HG03280 (cell line): Measurements from ENCODE around the gene ABLIM3.

Source experiments
- ATAC-seq: cut with Tn5 transposase; IDR thresholded peaks from one replicate; pipeline ENCODE4 v1.9.1; 2021; ENCODE audit warnings: mild to moderate bottlenecking, moderate library complexity; ENCODE audit not compliant: unreplicated experiment

Gene ABLIM3

GRCh38 chr5:149141224-149141956, at the start of gene ABLIM3:
TSS of gene ABLIM3 (plus strand) at chr5:149141493. CDS start at chr5:149142096, 603 bp downstream.
- ATAC-seq: peak; percentile 91

GRCh38 chr5:149093625-149094024, 47.7 kb upstream of the ABLIM3 start:
- no peak for ATAC-seq

GRCh38 chr5:149094996-149095395, 46.3 kb upstream of the ABLIM3 start:
- no peak for ATAC-seq

- ATAC-seq: no peak
Measured at GRCh38 chr5:149099920-149100319, 41.4 kb upstream of the ABLIM3 start.

- ATAC-seq: no peak
Measured at GRCh38 chr5:149100331-149100730, 41.0 kb upstream of the ABLIM3 start.

- no peak for ATAC-seq
Measured at GRCh38 chr5:149108651-149109280, 32.5 kb upstream of the ABLIM3 start.

GRCh38 chr5:149110406-149110805, 30.9 kb upstream of the ABLIM3 start:
- no peak for ATAC-seq

- ATAC-seq: no peak
Measured at GRCh38 chr5:149113669-149114068, 27.6 kb upstream of the ABLIM3 start.

- ATAC-seq: peak; percentile 71
Measured at GRCh38 chr5:149114403-149115312, 26.6 kb upstream of the ABLIM3 start.

- peak; percentile 75 for ATAC-seq
Measured at GRCh38 chr5:149117970-149118369, 23.3 kb upstream of the ABLIM3 start.

GRCh38 chr5:149118463-149118862, 22.8 kb upstream of the ABLIM3 start:
- no peak for ATAC-seq

- no peak for ATAC-seq
Measured at GRCh38 chr5:149121145-149121544, 20.1 kb upstream of the ABLIM3 start.

- ATAC-seq: no peak
Measured at GRCh38 chr5:149123211-149123610, 18.1 kb upstream of the ABLIM3 start.

GRCh38 chr5:149125386-149125891, 15.9 kb upstream of the ABLIM3 start:
- no peak for ATAC-seq

- ATAC-seq: no peak
Measured at GRCh38 chr5:149126906-149127305, 14.4 kb upstream of the ABLIM3 start.

GRCh38 chr5:149127394-149127955, 13.8 kb upstream of the ABLIM3 start:
- ATAC-seq: no peak

GRCh38 chr5:149128023-149128875, 13.0 kb upstream of the ABLIM3 start:
- ATAC-seq: no peak

- ATAC-seq: no peak
Measured at GRCh38 chr5:149129181-149129580, 12.1 kb upstream of the ABLIM3 start.

GRCh38 chr5:149130121-149130914, 11.0 kb upstream of the ABLIM3 start:
- no peak for ATAC-seq
